CD4-positive, CD25-positive, alpha-beta regulatory T cell (primary cell): ENCODE measurements around the gene SLC12A7. TPM values are rescaled to one million over a fixed set of nuclear protein-coding genes. Genes with fewer than 3 reads are reported as not detected.

Experiments used
- ATAC-seq, 2 donors: fragments of 150-1000 bp; cut with Tn5 transposase; one replicate each; pipeline ENCODE4 v1.10.0; 2021; ENCODE audit warnings: low read depth in 2 of 2, moderate number of reproducible peaks in 2 of 2, moderate library complexity in 1 of 2
- DNase-seq, 3 donors: peaks; one replicate each; pipeline versions ENCODE4 v3.0.0 to v3.0.0-alpha.2; 2012 to 2022; ENCODE audit warnings: mixed read lengths in 1 of 3
- H3K27ac ChIP-seq: one replicate; pipeline ENCODE4 v1.7.0; 2013; ENCODE audit warnings: mild to moderate bottlenecking, low read length; ENCODE audit not compliant: insufficient read depth, poor library complexity, severe bottlenecking
- H3K27me3 ChIP-seq: one replicate; pipeline ENCODE4 v1.7.0; 2013; ENCODE audit warnings: low read length; ENCODE audit not compliant: control insufficient read depth, insufficient read depth
- H3K36me3 ChIP-seq: one replicate; pipeline ENCODE4 v1.7.0; 2013; ENCODE audit warnings: mild to moderate bottlenecking, low read length, moderate library complexity; ENCODE audit not compliant: control insufficient read depth, insufficient read depth
- H3K4me1 ChIP-seq: 2 replicates; pipeline ENCODE4 v1.7.0; 2013; ENCODE audit warnings: mild to moderate bottlenecking, low read length; ENCODE audit not compliant: insufficient read depth, control insufficient read depth, poor library complexity, severe bottlenecking
- H3K4me3 ChIP-seq: one replicate; pipeline ENCODE4 v1.7.0; 2013; ENCODE audit warnings: low read depth, mild to moderate bottlenecking, low read length, moderate library complexity
- H3K9me3 ChIP-seq, 2 experiments: 1 replicate in 1 of 2; 2 replicates in 1 of 2; pipeline ENCODE4 v1.7.0; 2013; ENCODE audit warnings: low read length in 2 of 2, mild to moderate bottlenecking in 1 of 2, moderate library complexity in 1 of 2; ENCODE audit not compliant: control insufficient read depth in 2 of 2
- H3K27ac Mint-ChIP-seq, 3 donors: one replicate each; pipeline ENCODE4 v1.8.0; 2020 to 2022; ENCODE audit warnings: mild to moderate bottlenecking in 3 of 3, mixed read lengths in 3 of 3, moderate library complexity in 2 of 3
- H3K27me3 Mint-ChIP-seq: one replicate; pipeline ENCODE4 v1.8.0; 2022; ENCODE audit warnings: mild to moderate bottlenecking, mixed read lengths
- H3K36me3 Mint-ChIP-seq: one replicate; pipeline ENCODE4 v1.8.0; 2020; ENCODE audit warnings: mixed read lengths
- H3K4me1 Mint-ChIP-seq, 4 donors: one replicate each; pipeline ENCODE4 v1.8.0; 2020 to 2022; ENCODE audit warnings: mixed read lengths in 4 of 4, mild to moderate bottlenecking in 1 of 4
- H3K4me3 Mint-ChIP-seq, 4 donors: one replicate each; pipeline ENCODE4 v1.8.0; 2020 to 2022; ENCODE audit warnings: mild to moderate bottlenecking in 4 of 4, mixed read lengths in 4 of 4, moderate library complexity in 3 of 4
- H3K9me3 Mint-ChIP-seq, 7 donors: one replicate each; pipeline ENCODE4 v1.8.0; 2020 to 2022; ENCODE audit warnings: mixed read lengths in 7 of 7, mild to moderate bottlenecking in 3 of 7, moderate library complexity in 2 of 7
- polyA plus RNA-seq, 4 donors: library from polyadenylated mRNA; unstranded; fragments of 300-500 nt; fragmentation: Illumina TruSeq; gene quantifications; one replicate each; pipeline ENCODE4 v1.2.3, GENCODE V29; 2021
- total RNA-seq: library from RNA; stranded (reverse); gene quantifications from one replicate; pipeline ENCODE4 v1.2.3, GENCODE V29; 2022

The SLC12A7 gene
- total and polyA plus RNA-seq, 5 donors from 2014 or later, result 2.2 to 16.0 (median 7.0) TPM

DNA sequence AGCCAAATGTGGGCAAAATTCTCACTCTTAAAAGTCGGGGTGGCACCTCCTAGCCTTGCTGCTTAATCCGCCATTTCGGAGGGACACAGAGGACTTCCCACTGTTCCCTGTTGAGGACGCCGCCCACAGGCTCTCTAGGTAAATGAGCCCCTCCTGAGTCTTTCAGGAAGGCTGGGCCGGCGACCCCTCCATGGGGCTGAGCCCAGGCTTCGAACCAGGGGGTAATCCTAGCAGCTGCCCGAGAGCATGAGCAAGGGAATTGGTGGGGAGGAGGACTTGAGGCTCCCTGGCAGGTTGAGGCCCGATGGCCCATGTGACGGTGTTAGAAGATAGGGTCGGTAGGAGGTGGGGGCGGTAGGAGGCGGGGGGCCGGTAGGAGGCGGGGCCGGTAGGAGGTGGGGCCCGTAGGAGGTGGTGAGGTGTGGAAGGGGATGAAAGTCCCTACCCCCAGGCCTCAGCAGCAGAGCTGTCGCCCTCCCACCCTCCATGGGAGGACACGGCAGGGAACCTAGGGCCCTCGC is 17.1 kb downstream of the SLC12A7 start:
- H3K36me3 ChIP-seq, result peaks cover 19% of the 10 kb centered on the region
- H3K27me3 Mint-ChIP-seq, result no peaks in the 10 kb centered on the region
- H3K4me3 Mint-ChIP-seq, result no peak overlapping the region
- H3K27ac ChIP-seq, result no peak overlapping the region
- no peak overlapping the region for H3K4me3 ChIP-seq
- no peak for DNase-seq
- no peak for ATAC-seq
- no peaks in the 10 kb centered on the region for H3K27me3 ChIP-seq
- H3K36me3 Mint-ChIP-seq, result peaks cover 20% of the 10 kb centered on the region
- H3K9me3 ChIP-seq, result no peaks in the 10 kb centered on the region
- H3K4me1 Mint-ChIP-seq, result peaks cover 0 to 32% (median 4%) of the 10 kb centered on the region in 4 donors
- H3K27ac Mint-ChIP-seq, result no peak overlapping the region
- peaks cover 12% of the 10 kb centered on the region for H3K4me1 ChIP-seq
- H3K9me3 Mint-ChIP-seq, result no peaks in the 10 kb centered on the region

DNA sequence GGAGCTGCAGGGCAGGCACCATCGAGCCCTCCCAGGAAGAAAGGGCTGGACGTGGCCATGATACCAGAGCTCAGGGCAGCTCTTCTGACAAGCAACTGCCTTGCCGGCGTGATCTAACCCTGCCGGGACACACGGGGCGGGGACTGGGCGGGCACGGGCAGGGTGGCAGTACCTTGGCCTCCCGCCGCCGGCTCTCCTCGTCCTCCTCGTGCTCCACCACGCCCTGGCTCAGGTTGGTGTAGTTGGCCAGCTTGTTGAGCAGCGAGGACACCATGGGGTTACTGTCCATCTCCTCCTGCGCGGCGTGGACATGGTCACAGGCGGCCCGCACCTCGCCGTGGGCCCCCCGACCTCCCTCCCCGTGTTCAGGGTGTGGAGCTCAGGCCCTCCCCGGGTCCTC is 18.5 kb downstream of the SLC12A7 start:
- H3K4me1 Mint-ChIP-seq, result peaks cover 0 to 22% (median 4%) of the 10 kb centered on the region in 4 donors
- H3K27me3 Mint-ChIP-seq, result no peaks in the 10 kb centered on the region
- Histone ChIP-seq H3K4me3 (no peak overlapping the region), H3K27ac (no peak overlapping the region), H3K36me3 (peaks cover 21% of the 10 kb centered on the region), H3K9me3 (no peaks in the 10 kb centered on the region), H3K27me3 (no peaks in the 10 kb centered on the region), H3K4me1 (no peaks in the 10 kb centered on the region)
- no peak overlapping the region for H3K4me3 Mint-ChIP-seq
- DNase-seq, result no peak
- ATAC-seq, result no peak
- no peak overlapping the region for H3K27ac Mint-ChIP-seq
- H3K36me3 Mint-ChIP-seq, result peaks cover 20% of the 10 kb centered on the region
- H3K9me3 Mint-ChIP-seq, result no peaks in the 10 kb centered on the region

DNA sequence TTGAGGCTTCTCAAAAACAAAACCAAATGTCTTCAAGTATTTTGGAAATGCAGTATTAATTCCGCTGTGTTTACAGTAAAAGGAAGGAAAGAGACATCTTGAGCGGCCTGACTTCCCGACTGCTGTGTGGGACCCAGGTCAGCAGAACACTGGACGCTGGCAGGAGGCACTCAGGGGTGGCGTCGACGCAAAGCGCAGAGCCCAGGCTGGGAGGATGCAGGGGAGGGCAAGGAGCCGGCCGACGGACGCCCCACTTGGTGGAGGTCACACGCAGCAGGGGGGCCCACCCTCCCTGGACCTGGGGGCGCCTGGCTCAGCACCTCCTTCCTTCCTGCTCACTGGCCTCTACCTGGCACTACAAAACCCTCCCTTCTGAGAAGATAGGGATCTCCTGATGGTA is 19.7 kb downstream of the SLC12A7 start:
- Mint-ChIP-seq H3K9me3 (no peaks in the 10 kb centered on the region), H3K4me1 (peaks cover 0 to 15% (median 4%) of the 10 kb centered on the region in 4 donors), H3K27ac (no peak overlapping the region), H3K4me3 (no peak overlapping the region), H3K36me3 (peaks cover 16% of the 10 kb centered on the region), H3K27me3 (no peaks in the 10 kb centered on the region)
- Histone ChIP-seq H3K36me3 (peaks cover 31% of the 10 kb centered on the region), H3K4me1 (no peaks in the 10 kb centered on the region), H3K27ac (no peak overlapping the region), H3K4me3 (no peak overlapping the region), H3K27me3 (no peaks in the 10 kb centered on the region), H3K9me3 (no peaks in the 10 kb centered on the region)
- ATAC-seq, result no peak
- DNase-seq, result no peak

DNA sequence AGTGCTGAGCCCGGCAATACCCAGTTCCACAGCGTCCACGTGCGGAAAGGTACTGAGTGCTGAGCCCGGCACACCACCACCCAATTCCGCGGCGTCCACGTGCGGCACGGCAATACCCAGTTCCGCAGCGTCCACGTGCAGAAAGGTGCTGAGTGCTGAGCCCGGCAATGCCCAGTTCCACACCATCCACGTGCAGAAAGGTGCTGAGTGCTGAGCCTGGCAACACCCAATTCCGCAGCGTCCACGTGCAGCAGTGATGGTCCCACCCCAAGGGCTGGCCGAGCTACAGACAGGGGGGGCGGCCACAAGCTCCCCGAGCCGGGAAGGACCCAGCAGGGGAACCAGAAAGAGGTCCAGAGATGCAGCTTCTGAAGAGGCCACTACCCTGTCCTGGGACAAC is 20.2 kb downstream of the SLC12A7 start:
- Histone ChIP-seq H3K27ac (no peak overlapping the region), H3K36me3 (peaks cover 36% of the 10 kb centered on the region), H3K9me3 (no peaks in the 10 kb centered on the region), H3K4me1 (no peaks in the 10 kb centered on the region), H3K27me3 (no peaks in the 10 kb centered on the region), H3K4me3 (no peak overlapping the region)
- Mint-ChIP-seq H3K9me3 (no peaks in the 10 kb centered on the region), H3K4me3 (no peak overlapping the region), H3K27ac (no peak overlapping the region), H3K4me1 (peaks cover 0 to 12% (median 4%) of the 10 kb centered on the region in 4 donors), H3K36me3 (peaks cover 13% of the 10 kb centered on the region), H3K27me3 (no peaks in the 10 kb centered on the region)
- ATAC-seq (no peak), DNase-seq (no peak)

DNA sequence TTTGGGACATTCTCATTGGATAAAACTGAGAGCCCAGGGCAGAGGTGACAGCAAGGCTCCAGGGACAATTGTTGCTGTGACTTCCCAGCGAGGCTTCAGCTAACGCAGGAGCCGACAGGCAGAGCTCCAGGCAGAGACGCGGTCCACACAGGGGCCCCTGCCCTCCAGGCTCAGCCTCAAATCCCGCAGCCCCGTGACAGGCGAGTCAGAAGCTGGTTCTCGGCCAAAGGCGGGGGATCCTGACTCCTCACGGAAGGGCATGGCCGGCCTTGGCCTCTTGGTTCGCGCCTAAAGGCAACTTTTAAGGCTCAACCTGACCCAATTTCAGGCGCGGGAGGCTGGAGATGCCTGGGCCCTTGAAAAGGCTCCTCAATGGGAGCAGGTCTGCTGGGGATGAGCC is 21.3 kb downstream of the SLC12A7 start:
- Histone ChIP-seq H3K9me3 (no peaks in the 10 kb centered on the region), H3K27ac (no peak overlapping the region), H3K27me3 (no peaks in the 10 kb centered on the region), H3K4me1 (no peaks in the 10 kb centered on the region), H3K4me3 (no peak overlapping the region), H3K36me3 (peaks cover 38% of the 10 kb centered on the region)
- no peak for ATAC-seq
- peaks cover 12% of the 10 kb centered on the region for H3K36me3 Mint-ChIP-seq
- no peak overlapping the region for H3K27ac Mint-ChIP-seq
- no peaks in the 10 kb centered on the region for H3K9me3 Mint-ChIP-seq
- DNase-seq, result no peak
- H3K4me3 Mint-ChIP-seq, result no peak overlapping the region
- H3K27me3 Mint-ChIP-seq, result no peaks in the 10 kb centered on the region
- peaks cover 0 to 6% (median 0%) of the 10 kb centered on the region in 4 donors for H3K4me1 Mint-ChIP-seq

DNA sequence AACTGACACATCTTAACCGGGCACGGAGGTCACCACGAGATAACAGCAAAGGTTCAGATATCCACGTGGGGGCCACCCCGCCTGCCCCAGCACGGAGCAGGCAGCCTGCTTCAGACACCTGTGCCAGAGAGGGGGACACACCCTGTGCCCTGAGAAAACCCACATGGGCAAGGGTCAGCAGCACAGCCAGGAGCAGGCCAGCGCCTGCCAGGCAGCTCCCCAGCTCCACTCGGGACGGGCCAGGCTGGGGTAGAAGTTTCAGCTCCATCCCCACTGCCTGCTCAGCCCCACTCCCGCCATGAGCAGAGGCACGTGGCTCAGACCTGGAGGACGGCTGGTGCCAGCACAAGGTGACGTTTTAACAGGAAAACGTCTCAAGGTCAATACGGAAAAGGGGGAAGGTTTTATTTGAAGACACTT is 22.2 kb downstream of the SLC12A7 start:
- Mint-ChIP-seq H3K36me3 (peaks cover 12% of the 10 kb centered on the region), H3K27ac (no peak overlapping the region), H3K9me3 (no peaks in the 10 kb centered on the region), H3K27me3 (no peaks in the 10 kb centered on the region), H3K4me1 (peaks cover 0 to 5% (median 0%) of the 10 kb centered on the region in 4 donors), H3K4me3 (no peak overlapping the region)
- no peak for DNase-seq
- no peaks in the 10 kb centered on the region for H3K9me3 ChIP-seq
- no peak overlapping the region for H3K4me3 ChIP-seq
- no peaks in the 10 kb centered on the region for H3K4me1 ChIP-seq
- peaks cover 41% of the 10 kb centered on the region for H3K36me3 ChIP-seq
- no peak overlapping the region for H3K27ac ChIP-seq
- H3K27me3 ChIP-seq, result no peaks in the 10 kb centered on the region
- no peak for ATAC-seq

DNA sequence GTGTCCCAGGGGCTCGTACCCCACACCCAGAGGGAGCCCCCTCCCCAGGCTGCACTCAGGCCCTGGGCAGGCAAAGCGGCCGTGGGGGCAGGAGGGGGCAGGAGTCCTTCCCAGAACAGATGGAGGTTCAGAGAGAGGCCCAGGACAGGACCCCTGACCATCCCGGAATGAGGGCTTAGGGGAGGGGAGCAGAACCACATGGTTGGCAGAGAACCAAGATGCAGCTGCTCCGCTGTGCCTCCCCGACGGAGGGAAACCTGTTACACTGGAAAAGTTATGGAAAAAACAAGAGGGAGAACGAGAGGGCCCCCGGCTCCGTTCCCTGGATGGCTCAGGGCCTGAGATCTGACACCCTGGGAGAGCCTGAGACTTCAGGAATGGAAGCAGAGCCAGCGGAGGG is 22.7 kb downstream of the SLC12A7 start:
- Histone ChIP-seq H3K4me3 (no peak overlapping the region), H3K4me1 (no peaks in the 10 kb centered on the region), H3K36me3 (peaks cover 43% of the 10 kb centered on the region), H3K27ac (no peak overlapping the region), H3K27me3 (no peaks in the 10 kb centered on the region), H3K9me3 (no peaks in the 10 kb centered on the region)
- no peak for DNase-seq
- H3K4me1 Mint-ChIP-seq, result no peaks in the 10 kb centered on the region
- H3K4me3 Mint-ChIP-seq, result no peak overlapping the region
- ATAC-seq, result no peak
- H3K36me3 Mint-ChIP-seq, result peaks cover 8% of the 10 kb centered on the region
- no peaks in the 10 kb centered on the region for H3K9me3 Mint-ChIP-seq
- H3K27ac Mint-ChIP-seq, result no peak overlapping the region
- H3K27me3 Mint-ChIP-seq, result no peaks in the 10 kb centered on the region

DNA sequence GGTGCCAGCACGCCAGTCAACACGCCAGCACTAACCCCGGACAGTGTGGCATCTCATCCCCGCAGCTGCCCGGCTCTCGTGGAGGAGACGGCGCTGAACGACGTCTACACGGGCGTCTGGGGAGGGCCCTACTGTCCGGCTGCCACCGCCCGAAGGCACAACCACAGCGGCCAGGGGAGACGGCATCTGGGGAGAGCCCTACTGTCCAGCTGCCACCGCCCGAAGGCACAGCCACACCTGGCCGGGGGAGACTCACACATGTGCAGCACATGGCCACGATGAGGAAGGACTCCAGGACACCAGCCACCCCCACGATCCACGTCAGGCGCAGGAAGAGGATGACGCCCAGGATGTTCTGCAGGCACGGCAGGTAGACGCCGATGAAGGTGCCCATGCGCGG is 23.1 kb downstream of the SLC12A7 start:
- H3K4me1 Mint-ChIP-seq, result no peaks in the 10 kb centered on the region
- no peaks in the 10 kb centered on the region for H3K9me3 ChIP-seq
- no peak for DNase-seq
- H3K27me3 Mint-ChIP-seq, result no peaks in the 10 kb centered on the region
- H3K27me3 ChIP-seq, result no peaks in the 10 kb centered on the region
- H3K4me3 ChIP-seq, result no peak overlapping the region
- no peaks in the 10 kb centered on the region for H3K4me1 ChIP-seq
- peaks cover 7% of the 10 kb centered on the region for H3K36me3 Mint-ChIP-seq
- H3K27ac ChIP-seq, result no peak overlapping the region
- H3K4me3 Mint-ChIP-seq, result no peak overlapping the region
- H3K27ac Mint-ChIP-seq, result no peak overlapping the region
- ATAC-seq, result no peak
- H3K9me3 Mint-ChIP-seq, result no peaks in the 10 kb centered on the region
- peaks cover 46% of the 10 kb centered on the region for H3K36me3 ChIP-seq
